Measurements from ENCODE around the gene CNKSR1.

CNKSR1 gene, protein sequence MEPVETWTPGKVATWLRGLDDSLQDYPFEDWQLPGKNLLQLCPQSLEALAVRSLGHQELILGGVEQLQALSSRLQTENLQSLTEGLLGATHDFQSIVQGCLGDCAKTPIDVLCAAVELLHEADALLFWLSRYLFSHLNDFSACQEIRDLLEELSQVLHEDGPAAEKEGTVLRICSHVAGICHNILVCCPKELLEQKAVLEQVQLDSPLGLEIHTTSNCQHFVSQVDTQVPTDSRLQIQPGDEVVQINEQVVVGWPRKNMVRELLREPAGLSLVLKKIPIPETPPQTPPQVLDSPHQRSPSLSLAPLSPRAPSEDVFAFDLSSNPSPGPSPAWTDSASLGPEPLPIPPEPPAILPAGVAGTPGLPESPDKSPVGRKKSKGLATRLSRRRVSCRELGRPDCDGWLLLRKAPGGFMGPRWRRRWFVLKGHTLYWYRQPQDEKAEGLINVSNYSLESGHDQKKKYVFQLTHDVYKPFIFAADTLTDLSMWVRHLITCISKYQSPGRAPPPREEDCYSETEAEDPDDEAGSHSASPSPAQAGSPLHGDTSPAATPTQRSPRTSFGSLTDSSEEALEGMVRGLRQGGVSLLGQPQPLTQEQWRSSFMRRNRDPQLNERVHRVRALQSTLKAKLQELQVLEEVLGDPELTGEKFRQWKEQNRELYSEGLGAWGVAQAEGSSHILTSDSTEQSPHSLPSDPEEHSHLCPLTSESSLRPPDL

DNA sequence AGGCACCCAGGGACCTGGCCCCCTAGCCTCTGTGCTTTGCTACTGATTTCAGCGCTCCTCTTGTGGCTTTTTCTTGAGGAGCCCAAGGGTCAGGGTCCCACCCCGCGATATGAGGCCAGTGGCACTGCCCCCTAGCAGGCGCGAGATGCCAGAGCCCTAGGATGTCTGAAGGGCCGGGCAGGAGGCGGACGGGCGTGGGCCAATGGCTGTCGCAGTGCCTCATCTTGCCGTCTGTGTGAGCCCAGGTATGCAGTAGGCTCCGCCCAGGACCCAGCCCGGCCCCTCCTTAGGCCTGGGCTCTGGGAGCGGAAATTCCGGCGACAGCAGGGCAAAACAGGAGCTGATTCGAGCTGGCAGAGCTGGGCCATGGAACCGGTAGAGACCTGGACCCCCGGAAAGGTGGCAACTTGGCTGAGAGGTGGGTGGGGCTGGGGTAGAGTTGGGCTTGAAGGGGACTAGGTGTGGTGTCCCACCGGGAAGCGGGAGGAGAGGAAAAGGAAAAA lies at the start of gene CNKSR1:
TSS of gene CNKSR1 (plus strand) at position 310 of the 503 bp plus-strand sequence. CDS start at position 367, 57 bp downstream.
- TF ChIP-seq, protein P1, sequence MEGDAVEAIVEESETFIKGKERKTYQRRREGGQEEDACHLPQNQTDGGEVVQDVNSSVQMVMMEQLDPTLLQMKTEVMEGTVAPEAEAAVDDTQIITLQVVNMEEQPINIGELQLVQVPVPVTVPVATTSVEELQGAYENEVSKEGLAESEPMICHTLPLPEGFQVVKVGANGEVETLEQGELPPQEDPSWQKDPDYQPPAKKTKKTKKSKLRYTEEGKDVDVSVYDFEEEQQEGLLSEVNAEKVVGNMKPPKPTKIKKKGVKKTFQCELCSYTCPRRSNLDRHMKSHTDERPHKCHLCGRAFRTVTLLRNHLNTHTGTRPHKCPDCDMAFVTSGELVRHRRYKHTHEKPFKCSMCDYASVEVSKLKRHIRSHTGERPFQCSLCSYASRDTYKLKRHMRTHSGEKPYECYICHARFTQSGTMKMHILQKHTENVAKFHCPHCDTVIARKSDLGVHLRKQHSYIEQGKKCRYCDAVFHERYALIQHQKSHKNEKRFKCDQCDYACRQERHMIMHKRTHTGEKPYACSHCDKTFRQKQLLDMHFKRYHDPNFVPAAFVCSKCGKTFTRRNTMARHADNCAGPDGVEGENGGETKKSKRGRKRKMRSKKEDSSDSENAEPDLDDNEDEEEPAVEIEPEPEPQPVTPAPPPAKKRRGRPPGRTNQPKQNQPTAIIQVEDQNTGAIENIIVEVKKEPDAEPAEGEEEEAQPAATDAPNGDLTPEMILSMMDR (IDR thresholded peaks at IDR 0.05; ENCODE audit: insufficient read depth, low read length, missing control alignments): no peak
- CTCF ChIA-PET: interaction anchor here (1.3 to 2.1 kb wide), 5 partner anchors 7 to 145 kb away, joined by 4 to 11 read pairs (median 5); partner anchors contain the start of genes CEP85 and ZNF593
- DNase-seq (ENCODE audit: low read depth, low spot score): no peak
- H3K4me3 ChIP-seq (ENCODE audit: low read depth, low read length): no peak within 1 kb of the TSS
- POLR2A ChIA-PET: no interaction called here

DNA sequence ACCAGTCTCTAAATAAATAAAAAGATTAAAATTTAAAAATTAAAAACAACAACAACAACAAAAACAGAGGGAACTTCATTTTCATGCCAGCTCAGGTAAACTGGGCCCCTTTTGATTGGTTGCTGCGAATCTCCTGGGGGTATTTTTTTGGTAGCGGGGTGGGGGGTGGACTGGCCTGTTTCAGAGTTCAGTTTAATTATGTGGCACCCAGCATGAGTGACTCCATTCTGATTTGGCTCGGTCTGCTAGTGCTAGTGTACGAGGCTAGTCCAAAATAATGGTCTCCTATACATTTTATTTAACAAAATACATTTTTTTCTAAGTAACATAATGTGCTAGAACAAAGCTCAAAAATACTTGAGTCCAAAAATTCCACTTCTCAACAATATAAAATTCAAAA lies 47.5 kb upstream of the CNKSR1 start:
- POLR2A ChIA-PET: no interaction called here
- no peak overlapping the region for H3K4me3 ChIP-seq (ENCODE audit: low read depth, low read length)
- DNase-seq (ENCODE audit: low read depth, low spot score): no peak
- CTCF ChIA-PET: interaction anchor here (1.0 to 2.4 kb wide), 10 partner anchors 9 to 57 kb away, joined by 3 to 20 read pairs (median 4); partner anchors contain the start of gene ZNF593
- TF ChIP-seq, protein P1 (IDR thresholded peaks at IDR 0.05; ENCODE audit: insufficient read depth, low read length, missing control alignments): no peak

DNA sequence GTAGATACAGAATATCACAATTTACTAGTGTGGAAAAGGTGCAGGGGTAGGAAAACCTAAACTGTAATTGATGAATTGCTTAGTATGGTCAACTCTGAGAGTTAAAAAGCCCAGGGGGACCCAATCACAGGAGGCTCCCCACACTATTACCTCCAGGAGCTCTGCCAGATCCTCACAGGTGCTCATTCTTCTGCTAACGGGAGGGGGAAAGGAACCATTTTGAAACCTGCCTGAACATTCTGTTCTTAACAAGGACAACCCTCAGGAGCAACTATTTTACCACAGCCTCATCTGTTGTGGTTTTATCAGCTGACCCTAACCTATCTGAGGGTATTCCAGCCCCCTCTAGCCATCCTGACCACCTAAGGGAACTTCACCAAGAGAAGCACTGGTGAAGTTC lies 46.6 kb upstream of the CNKSR1 start:
- no peak for DNase-seq (ENCODE audit: low read depth, low spot score)
- no peak overlapping the region for H3K4me3 ChIP-seq (ENCODE audit: low read depth, low read length)
- ChIA-PET CTCF (interaction anchor here (0.5 to 2.4 kb wide), 8 partner anchors 8 to 86 kb away, joined by 3 to 20 read pairs (median 4); partner anchors contain the start of gene ZNF593), POLR2A (interaction anchor here (0.6 kb wide), 1 partner anchor 27 kb away, joined by 3 read pairs; no protein-coding TSS in a partner anchor)
- TF ChIP-seq, protein P1 (IDR thresholded peaks at IDR 0.05; ENCODE audit: insufficient read depth, low read length, missing control alignments): no peak

GRCh38 chr1:26132128-26132833 lies 45.0 kb upstream of the CNKSR1 start:
- POLR2A ChIA-PET: no interaction called here
- H3K4me3 ChIP-seq (ENCODE audit: low read depth, low read length): no peak overlapping the region
- no peak for DNase-seq (ENCODE audit: low read depth, low spot score)
- TF ChIP-seq, protein P1 (IDR thresholded peaks at IDR 0.05; ENCODE audit: insufficient read depth, low read length, missing control alignments): no peak
- CTCF ChIA-PET: interaction anchor here (0.9 to 2.8 kb wide), 3 partner anchors 11 to 190 kb away, joined by 3 to 11 read pairs (median 4); no protein-coding TSS in a partner anchor

DNA sequence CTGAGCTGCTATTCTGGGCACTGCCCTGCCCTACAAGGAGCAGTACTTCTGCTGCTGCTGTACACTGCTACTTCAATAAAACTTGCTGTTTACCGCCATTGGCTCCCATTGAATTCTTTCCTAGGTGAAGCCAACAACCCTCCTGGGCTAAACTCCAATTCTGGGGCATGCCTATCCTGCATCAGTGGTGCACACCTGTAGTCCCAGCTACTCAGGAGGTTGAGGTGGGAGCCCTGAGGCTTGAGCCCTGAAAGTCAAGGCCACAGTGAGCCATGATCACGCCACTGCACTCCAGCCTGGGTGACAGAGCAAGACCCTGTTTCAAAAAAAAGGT lies 44.5 kb upstream of the CNKSR1 start:
- ChIA-PET CTCF (interaction anchor here (0.9 to 2.8 kb wide), 3 partner anchors 10 to 189 kb away, joined by 3 to 11 read pairs (median 4); no protein-coding TSS in a partner anchor), POLR2A (no interaction called here)

More for the DNA sequence above, 44.5 kb upstream of the CNKSR1 start:
- DNase-seq (ENCODE audit: low read depth, low spot score): no peak
- no peak overlapping the region for H3K4me3 ChIP-seq (ENCODE audit: low read depth, low read length)
- TF ChIP-seq, protein P1 (IDR thresholded peaks at IDR 0.05; ENCODE audit: insufficient read depth, low read length, missing control alignments): no peak
